HG03378 (cell line): ENCODE results near the gene SHOX.
"Not testable (repeated sequence)": the region's sequence is repeated elsewhere in the genome, so short reads cannot be mapped to it uniquely, and the experiment has no call there.

Experiments used
- ATAC-seq: cut with Tn5 transposase; IDR thresholded peaks from one replicate; pipeline ENCODE4 v1.9.1; 2021; ENCODE audit warnings: mild to moderate bottlenecking, moderate library complexity; ENCODE audit not compliant: unreplicated experiment

SHOX gene

DNA sequence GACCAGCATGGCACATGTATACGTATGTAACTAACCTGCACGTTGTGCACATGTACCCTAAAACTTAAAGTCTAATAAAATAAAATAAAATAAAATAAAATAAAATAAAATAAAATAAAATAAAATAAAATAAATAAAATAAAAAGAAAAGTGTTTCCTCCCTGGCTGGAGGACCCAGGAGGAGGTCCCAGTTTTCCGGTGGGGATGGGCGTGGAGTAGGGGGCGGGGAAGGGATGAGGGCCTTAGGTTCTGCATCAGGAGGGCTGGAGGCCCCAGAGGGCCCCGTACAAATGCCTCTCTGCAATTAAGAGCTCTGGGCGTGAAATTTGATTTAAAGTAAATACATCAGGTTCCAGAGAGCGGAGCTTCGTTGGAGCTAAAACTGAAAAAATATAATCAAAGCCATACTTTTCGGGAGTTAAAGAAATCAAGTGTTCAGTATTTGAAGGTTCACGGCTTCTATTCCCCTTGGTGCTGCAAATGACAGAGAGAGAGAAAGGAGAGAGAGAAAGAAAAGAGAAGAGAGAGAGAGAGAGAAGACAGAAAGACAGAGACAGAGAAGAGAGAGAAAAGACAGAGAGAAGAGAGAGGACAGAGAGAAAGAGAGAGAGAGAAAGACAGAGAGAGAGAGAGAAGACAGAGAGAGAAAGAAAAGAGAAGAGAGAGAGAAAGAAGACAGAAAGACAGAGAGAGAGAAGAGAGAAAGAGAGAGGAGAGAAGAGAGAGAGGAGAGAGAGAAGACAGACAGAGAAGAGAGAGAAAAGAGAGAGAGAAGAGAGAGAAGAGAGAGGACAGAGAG is 8.7 kb upstream of the SHOX start:
- no peak for ATAC-seq

DNA sequence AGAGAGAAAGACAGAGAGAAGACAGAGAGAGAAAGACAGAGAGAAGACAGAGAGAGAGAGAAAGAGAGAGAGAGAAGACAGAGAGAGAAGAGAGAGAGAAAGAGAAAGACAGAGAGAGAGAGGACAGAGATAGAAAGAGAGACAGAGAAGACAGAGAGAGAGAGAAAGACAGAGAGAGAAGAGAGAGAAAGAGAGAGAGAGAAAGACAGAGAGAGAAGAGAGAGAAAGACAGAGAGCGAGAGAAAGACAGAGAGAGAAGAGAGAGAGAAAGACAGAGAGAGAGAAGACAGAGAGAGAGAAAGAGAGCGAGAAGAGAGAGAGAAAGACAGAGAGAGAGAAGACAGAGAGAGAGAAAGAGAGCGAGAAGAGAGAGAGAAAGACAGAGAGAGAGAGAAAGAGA is 7.8 kb upstream of the SHOX start:
- ATAC-seq, result not testable (repeated sequence)

DNA sequence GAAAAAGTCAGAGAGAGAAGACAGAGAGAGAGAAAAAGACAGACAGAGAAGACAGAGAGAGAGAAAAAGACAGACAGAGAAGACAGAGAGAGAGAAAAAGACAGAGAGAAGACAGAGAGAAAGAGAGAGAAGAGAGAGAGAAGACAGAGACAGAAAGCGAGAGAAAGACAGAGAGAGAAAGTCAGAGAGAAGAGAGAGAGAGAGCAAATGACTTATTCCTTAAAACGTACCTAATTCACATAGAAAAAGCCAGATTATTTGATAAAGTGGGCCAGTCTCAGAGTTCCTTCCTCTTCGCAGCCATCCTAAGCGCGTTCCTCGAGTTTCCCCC is 7.4 kb upstream of the SHOX start:
- ATAC-seq, result no peak

DNA sequence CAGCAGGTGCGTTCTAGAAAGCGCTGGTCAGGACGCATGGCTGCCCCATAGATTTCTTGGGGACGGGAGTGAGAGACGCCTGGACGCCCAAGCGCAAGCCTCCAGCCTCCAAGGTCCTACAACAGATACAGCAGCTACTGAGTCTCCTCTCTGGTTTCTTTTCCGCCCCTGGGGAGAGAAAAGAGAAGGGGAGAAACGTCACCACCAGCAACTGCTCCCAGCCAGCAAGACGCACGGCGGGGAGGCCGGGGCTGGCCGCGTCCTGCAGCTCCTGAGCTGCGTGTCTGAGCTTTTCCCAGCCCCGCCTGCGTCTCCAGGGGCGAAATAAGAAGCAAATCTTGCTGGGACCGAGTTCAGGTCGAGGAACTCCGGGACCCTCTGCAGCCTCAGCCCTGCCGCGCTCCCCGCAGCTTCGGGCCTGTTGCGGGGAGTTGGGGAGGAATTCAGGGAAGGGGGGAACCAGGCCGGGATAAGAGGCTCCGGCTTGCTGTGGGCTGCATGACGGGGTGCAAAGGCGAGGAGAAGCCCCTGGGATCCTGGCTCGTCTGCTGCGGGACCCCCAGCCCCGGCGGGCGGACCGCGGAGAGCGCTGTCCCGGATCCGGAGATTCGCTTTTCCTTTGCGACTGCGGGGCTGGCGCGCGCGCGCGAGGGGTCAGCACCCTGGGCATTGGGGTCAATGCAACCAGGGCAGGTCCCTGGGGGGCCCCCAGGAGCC is 6.8 kb upstream of the SHOX start:
- no peak for ATAC-seq

DNA sequence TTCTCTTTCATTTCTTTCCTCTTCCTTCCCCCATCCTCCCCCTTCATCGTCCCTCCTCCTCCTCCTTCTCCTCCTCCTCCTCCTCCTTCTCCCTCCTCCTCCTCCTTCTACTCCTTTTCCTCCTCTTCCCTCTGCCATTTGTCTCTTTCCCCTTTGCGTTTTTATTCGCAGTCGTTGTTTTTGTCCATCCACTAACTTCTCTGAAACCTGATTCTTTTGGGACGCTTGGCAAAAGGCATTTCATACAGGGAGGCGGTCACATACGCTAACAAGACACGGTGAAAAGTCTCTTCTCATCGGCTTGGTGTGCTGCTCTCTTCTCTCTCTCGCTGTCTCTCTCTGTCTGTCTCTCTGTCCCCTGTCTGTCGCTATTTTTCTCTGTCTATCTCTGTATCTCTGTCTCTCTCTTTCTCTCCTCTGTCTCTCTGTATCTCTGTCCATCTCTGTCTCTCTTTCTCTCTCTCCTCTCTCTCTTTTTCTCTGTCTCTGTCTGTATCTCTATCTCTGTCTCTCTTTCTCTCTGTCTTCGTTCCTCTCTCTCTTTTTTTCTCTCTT is 5.4 kb upstream of the SHOX start:
- ATAC-seq, result no peak

DNA sequence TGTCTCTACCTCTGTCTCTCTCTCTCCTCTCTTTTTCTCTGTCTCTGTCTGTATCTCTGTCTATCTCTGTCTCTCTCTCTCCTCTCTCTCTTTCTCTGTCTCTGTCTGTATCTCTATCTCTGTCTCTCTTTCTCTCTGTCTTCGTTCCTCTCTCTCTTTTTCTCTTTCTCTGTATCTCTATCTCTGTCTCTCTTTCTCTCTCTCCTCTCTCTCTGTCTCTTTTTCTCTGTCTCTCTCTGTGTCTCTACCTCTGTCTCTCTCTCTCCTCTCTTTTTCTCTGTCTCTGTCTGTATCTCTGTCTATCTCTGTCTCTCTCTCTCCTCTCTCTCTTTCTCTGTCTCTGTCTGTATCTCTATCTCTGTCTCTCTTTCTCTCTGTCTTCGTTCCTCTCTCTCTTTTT is 4.5 kb upstream of the SHOX start:
- not testable (repeated sequence) for ATAC-seq

DNA sequence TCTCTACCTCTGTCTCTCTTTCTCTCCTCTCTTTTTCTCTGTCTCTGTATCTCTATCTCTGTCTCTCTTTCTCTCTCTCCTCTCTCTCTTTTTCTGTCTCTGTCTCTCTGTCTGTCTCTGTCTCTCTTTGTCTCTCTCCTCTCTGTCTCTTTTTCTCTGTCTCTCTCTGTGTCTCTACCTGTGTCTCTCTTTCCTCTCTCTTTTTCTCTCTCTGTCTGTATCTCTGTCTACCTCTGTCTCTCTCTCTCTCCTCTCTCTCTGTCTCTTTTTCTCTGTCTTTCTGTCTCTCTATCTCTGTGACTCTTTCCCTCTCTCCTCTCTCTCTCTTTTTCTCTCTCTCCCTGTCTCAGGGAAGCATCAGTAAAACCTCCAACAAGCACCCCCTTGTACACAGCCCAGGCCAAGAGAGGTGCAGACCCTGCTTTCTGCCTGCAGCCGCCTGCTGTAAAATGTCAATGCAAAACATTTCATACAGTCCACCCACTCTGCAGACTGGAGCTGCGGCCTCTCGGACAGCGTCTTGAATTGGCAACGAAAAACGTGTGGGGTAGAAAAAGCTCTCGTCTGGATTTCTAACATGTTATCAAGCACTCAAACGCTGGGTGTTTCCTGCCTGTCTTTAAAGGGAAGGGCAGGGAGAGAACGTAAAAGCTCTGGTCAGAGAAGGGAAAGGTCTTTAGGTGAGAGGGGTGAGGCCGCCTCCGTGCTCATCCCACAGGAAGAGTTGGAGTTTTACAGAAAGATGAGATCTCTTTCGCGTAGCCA is 3.7 kb upstream of the SHOX start:
- no peak for ATAC-seq

DNA sequence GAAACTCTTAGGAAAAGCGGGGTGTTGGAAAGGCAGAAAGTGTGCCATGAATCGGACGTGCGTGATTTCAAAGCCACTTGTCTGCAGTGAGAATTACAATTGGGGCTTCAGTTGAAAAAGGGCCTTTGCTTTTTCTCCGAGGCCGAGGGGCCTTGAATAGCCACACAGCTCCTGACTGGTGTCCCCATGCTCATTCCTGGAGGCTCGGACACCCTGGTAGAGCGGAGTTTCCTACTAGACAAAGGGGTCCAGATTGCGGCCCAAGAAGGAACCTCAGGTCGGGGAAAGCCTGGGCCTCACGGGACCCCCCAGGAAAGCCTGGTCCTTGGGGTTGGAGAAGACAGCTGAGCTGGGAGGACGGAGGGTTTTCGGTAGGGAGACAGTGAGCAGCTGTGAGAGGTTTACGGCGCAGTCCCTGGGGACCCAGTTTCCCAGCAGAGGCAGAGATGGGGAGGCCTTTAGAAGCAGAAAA is 3.0 kb upstream of the SHOX start:
- ATAC-seq, result no peak

DNA sequence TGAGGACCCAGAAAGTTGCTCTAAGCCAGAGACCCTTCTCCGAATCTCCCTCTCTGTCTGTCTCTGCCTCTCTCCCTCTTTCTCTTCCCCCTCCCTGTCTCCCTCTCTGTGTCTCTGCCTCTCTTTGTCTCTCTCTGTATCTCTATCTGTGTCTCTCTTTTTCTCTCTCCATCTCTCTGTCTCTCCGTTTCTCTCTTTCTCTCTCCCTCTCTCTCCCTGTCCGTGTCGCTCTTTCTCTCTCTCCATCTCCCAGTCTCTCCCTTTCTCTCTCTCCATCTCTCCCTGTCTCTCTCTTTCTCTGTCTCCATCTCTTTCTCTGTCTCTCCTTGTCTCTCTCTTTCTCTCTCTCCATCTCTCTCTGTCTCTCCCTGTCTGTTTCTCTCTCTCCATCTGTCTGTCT is 2.6 kb upstream of the SHOX start:
- ATAC-seq, result no peak

DNA sequence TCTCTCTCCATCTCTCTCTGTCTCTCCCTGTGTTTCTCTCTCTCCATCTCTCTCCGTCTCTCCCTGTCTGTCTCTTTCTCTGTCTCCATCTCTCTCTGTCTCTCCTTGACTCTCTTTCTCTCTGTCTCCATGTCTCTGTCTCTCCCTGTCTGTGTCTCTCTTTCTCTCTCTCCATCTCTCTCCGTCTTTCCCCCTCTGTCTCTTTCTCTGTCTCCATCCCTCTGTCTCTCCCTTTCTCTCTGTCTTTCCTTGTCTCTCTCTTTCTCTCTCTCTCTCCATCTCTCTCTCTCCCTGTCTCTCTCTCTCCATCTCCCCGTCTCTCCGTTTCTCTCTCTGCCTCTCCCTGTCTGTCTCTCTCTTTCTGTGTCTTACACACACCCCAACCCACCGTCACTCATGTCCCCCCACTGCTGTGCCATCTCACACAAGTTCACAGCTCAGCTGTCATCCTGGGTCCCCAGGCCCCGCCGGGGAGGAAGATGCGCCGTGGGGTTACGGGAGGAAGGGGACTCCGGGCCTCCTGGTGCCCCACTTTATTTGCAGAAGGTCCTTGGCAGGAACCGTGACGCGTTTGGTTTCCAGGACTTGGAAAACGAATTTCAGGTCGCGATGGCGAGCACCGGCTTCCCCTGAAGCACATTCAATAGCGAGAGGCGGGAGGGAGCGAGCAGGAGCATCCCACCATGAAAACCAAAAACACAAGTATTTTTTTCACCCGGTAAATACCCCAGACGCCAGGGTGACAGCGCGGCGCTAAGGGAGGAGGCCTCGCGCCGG is 1.2 kb upstream of the SHOX start:
- no peak for ATAC-seq

DNA sequence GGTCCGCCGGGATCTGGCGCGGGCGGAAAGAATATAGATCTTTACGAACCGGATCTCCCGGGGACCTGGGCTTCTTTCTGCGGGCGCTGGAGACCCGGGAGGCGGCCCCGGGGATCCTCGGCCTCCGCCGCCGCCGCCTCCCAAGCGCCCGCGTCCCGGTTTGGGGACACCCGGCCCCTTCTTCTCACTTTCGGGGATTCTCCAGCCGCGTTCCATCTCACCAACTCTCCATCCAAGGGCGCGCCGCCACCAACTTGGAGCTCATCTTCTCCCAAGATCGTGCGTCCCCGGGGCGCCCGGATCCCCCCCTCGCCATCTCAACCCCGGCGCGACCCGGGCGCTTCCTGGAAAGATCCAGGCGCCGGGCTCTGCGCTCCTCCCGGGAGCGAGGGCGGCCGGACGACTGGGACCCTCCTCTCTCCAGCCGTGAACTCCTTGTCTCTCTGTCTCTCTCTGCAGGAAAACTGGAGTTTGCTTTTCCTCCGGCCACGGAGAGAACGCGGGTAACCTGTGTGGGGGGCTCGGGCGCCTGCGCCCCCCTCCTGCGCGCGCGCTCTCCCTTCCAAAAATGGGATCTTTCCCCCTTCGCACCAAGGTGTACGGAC is 482 bp upstream of the SHOX start:
- no peak for ATAC-seq

DNA sequence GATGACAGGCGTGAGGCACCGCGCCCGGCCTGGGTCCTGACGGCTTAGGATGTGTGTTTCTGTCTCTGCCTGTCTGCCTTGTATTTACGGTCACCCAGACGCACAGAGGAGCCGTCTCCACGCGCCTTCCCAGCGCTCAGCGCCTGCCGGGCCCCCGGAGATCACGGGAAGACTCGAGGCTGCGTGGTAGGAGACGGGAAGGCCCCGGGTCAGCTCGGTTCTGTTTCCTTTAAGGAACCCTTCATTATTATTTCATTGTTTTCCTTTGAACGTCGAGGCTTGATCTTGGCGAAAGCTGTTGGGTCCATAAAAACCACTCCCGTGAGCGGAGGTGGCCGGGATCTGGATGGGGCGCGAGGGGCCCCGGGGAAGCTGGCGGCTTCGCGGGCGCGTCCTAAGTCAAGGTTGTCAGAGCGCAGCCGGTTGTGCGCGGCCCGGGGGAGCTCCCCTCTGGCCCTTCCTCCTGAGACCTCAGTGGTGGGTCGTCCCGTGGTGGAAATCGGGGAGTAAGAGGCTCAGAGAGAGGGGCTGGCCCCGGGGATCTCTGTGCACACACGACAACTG is 1.3 kb downstream of the SHOX start:
- ATAC-seq, result no peak

DNA sequence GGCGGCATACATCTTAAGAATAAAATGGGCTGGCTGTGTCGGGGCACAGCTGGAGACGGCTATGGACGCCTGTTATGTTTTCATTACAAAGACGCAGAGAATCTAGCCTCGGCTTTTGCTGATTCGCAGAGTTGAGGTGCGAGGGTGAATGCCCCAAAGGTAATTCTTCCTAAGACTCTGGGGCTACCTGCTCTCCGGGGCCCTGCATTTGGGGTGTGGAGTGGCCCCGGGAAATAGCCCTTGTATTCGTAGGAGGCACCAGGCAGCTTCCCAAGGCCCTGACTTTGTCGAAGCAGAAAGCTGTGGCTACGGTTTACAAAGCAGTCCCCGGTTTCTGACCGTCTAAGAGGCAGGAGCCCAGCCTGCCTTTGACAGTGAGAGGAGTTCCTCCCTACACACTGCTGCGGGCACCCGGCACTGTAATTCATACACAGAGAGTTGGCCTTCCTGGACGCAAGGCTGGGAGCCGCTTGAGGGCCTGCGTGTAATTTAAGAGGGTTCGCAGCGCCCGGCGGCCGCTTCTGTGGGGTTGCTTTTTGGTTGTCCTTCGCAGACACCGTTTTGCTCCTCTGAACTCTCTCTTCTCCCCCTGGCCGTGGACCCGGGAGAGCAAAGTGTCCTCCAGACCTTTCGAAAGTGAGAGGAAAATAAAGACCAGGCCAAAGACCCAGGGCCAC is 1.9 kb downstream of the SHOX start:
- ATAC-seq, result no peak

DNA sequence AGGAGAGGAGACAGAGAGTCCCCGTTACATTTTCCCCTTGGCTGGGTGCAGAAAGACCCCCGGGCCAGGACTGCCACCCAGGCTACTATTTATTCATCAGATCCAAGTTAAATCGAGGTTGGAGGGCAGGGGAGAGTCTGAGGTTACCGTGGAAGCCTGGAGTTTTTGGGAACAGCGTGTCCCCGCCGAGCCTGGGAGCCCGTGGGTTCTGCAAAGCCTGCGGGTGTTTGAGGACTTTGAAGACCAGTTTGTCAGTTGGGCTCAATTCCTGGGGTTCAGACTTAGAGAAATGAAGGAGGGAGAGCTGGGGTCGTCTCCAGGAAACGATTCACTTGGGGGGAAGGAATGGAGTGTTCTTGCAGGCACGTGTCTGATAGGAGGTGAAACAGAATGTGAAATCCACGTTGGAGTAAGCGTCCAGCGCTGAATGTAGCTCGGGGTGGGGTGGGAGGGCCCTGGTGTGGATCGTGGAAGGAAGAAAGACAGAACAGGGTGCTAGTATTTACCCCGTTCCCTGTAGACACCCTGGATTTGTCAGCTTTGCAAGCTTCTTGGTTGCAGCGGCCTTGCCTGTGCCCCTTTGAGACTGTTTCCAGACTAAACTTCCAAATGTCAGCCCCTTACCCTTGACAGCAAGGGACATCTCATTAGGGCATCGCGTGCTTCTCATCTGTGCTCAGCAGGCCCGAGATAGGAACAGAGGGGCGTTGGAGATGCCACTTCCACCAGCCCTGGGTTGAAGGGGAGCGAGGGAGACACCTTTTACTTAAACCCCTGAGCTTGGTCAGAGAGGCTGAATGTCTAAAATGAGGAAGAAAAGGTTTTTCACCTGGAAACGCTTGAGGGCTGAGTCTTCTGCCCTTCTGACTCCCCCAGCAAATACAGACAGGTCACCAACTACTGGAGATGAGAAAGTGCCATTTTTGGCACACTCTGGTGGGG is 2.7 kb downstream of the SHOX start:
- ATAC-seq, result no peak

DNA sequence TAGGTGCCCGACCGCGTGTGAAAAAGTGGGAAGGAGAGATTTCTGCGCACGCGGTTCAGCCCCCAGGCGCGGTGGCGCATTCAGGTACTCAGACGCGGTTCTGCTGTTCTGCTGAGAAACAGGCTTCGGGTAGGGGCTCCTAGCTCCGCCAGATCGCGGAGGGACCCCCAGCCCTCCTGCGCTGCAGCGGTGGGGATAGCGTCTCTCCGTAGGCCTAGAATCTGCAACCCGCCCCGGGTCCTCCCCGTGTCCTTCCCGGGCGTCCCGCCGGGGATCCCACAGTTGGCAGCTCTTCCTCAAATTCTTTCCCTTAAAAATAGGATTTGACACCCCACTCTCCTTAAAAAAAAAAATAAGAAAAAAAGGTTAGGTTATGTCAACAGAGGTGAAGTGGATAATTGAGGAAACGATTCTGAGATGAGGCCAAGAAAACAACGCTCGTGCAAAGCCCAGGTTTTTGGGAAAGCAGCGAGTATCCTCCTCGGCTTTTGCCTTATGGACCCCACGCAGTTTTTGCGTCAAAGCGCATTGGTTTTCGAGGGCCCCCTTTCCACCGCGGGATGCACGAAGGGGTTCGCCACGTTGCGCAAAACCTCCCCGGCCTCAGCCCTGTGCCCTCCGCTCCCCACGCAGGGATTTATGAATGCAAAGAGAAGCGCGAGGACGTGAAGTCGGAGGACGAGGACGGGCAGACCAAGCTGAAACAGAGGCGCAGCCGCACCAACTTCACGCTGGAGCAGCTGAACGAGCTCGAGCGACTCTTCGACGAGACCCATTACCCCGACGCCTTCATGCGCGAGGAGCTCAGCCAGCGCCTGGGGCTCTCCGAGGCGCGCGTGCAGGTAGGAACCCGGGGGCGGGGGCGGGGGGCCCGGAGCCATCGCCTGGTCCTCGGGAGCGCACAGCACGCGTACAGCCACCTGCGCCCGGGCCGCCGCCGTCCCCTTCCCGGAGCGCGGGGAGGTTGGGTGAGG is 3.7 kb downstream of the SHOX start:
- ATAC-seq, result no peak

DNA sequence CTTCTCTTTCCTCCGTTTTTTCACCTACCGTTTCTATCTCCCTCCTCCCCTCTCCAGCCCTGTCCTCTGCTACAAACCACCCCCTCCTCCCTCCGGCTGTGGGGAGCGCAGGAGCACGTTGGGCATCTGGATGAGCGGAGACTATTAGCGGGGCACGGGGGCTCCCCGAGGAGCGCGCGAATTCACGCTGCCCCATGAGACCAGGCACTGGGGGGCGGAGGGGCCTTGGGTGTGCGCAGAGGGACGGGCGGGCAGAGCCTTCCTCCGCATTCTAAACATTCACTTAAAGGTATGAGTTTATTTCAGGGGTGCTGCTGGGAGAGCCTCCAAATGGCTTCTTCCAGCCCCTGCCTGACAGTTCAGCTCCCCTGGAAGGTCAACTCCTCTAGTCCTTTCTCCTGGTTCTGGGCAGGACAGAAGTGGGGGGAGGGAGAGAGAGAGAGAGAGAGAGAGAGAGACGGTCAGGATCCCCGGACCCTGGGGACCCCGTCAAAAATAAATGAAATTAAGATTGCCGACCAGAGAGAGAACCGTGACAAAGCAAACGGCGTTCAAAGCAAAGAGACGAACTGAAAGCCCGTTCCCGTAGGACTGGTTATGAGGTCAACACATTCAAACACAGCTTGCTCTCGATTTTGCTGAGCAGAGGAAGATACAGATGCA is 5.0 kb downstream of the SHOX start:
- no peak for ATAC-seq
